ENCODE data around the gene AP2A2. TPM values are rescaled to one million over a fixed set of nuclear protein-coding genes. Genes with fewer than 3 reads are reported as not detected.

AP2A2 gene
- total and polyA plus RNA-seq, 2 of the 4 experiments (the other 2 are of a cell fraction): 19.9 to 49.0 TPM

DNA sequence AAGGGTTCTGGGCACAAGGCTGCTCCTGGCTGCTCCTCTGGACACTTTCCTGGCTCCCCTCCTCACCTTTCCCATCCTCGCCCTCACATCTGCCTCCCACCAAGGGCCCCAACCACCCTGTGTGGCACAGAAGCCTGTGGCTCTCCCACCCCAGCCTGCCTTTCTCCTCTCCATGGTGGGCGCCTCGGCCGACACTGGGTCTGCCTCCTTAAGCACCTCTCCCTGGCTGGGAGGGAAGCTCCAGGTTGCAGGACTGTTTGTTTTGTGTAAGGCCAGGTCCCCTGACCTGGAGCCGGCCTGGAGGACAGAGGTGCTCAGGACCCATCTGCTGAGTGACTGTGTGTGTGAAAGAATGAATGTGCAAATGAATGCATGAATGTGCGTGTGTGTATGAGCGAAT, 96.7 kb downstream of the AP2A2 start:
- dilution Hi-C loops (cut with HindIII; ENCODE audit: low sequenced_read_pairs, unreplicated experiment): no loop called here

More for the DNA sequence above, 96.7 kb downstream of the AP2A2 start:
- Histone ChIP-seq H3K36me3 (ENCODE audit: control insufficient read depth, insufficient read depth, low read length) (no peaks in the 10 kb centered on the region), H3K9me1 (ENCODE audit: insufficient read depth, low read length) (peaks cover 5% of the 10 kb centered on the region), H2BK5ac (ENCODE audit: low read depth, low read length, poor library complexity, severe bottlenecking) (no peak overlapping the region), H2BK120ac (ENCODE audit: low read depth, low read length) (no peak overlapping the region), H3K56ac (ENCODE audit: extremely low read depth, insufficient read depth, low read length) (no peak overlapping the region), H3K79me1 (ENCODE audit: low read depth in 1 of 2, low read length in 2 of 2) (peaks cover 1 to 7% of the 10 kb centered on the region in 2 experiments), H4K5ac (ENCODE audit: low read depth, low read length) (no peak overlapping the region), H4K8ac (ENCODE audit: low read depth in 2 of 2, low read length in 2 of 2) (no peak overlapping the region), H4K91ac (ENCODE audit: insufficient read depth, low read depth, low read length) (no peak overlapping the region), H3K9me3 (ENCODE audit: control insufficient read depth, insufficient read depth, low read length) (no peaks in the 10 kb centered on the region), H3K23ac (ENCODE audit: low read depth, low read length) (no peak overlapping the region), H4K20me1 (ENCODE audit: insufficient read depth, low read length) (peaks cover 4% of the 10 kb centered on the region), H2AK5ac (ENCODE audit: low read depth, low read length) (no peak overlapping the region), H3K4me1 (ENCODE audit: control insufficient read depth, insufficient read depth, low read length) (no peaks in the 10 kb centered on the region), H2BK20ac (ENCODE audit: low read depth, low read length) (no peak overlapping the region), H3K18ac (ENCODE audit: low read depth, low read length) (no peak overlapping the region), H2AK9ac (replicated peaks; ENCODE audit: low read depth, low read length, poor library complexity) (no peak overlapping the region), H3K27me3 (ENCODE audit: control insufficient read depth, insufficient read depth, low read length) (no peaks in the 10 kb centered on the region), H3K4ac (ENCODE audit: low read depth, low read length) (no peak overlapping the region), H2AFZ (replicated peaks; ENCODE audit: low read length, poor library complexity) (no peak overlapping the region), H3K9ac (ENCODE audit: low read depth, low read length) (no peak overlapping the region), H2BK15ac (ENCODE audit: low read depth, low read length) (no peak overlapping the region), H3K4me2 (ENCODE audit: low read depth, low read length) (no peak overlapping the region), H3K27ac (ENCODE audit: insufficient read depth, low read length) (no peak overlapping the region), H3K14ac (replicated peaks; ENCODE audit: low read depth, low read length) (no peak overlapping the region), H3K4me3 (ENCODE audit: insufficient read depth, low read depth, low read length) (no peak overlapping the region)
- ATAC-seq (ENCODE audit: low read depth): no peak
- POLR2A ChIA-PET (ENCODE audit: unreplicated experiment): no interaction called here
- BruUV-seq (replicated peaks): no TSS peak
- CTCF ChIA-PET: no interaction called here
- intact Hi-C loops (cut with micrococcal nuclease) (no loop called here), in situ Hi-C loops (cut with MboI; ENCODE audit: low sequenced_read_pairs) (no loop called here)
- WGBS, 2 experiments (ENCODE audit: extremely low coverage in 2 of 2, insufficient read length in 1 of 2): 97% methylated on average over 3 of the region's 7 CpGs; no CpG with 5 or more reads in 1 of the 2 experiments
- TF ChIP-seq RAD21 (IDR thresholded peaks at IDR 0.05; ENCODE audit: low read length): no peak
- TF ChIP-seq, protein P1, sequence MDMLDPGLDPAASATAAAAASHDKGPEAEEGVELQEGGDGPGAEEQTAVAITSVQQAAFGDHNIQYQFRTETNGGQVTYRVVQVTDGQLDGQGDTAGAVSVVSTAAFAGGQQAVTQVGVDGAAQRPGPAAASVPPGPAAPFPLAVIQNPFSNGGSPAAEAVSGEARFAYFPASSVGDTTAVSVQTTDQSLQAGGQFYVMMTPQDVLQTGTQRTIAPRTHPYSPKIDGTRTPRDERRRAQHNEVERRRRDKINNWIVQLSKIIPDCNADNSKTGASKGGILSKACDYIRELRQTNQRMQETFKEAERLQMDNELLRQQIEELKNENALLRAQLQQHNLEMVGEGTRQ (IDR thresholded peaks at IDR 0.05; ENCODE audit: low read depth, low read length): no peak
- TF ChIP-seq RFX5 (IDR thresholded peaks at IDR 0.05; ENCODE audit: low read depth, low read length): no peak
- no peak for TF ChIP-seq MAFK (IDR thresholded peaks at IDR 0.05; ENCODE audit: low read depth, low read length)
- no peak for TF ChIP-seq SMC3 (IDR thresholded peaks at IDR 0.05; ENCODE audit: low read depth, low read length)
- no peak for TF ChIP-seq POLR2A (IDR thresholded peaks at IDR 0.05; ENCODE audit: low read depth, low read length)
- no peak for TF ChIP-seq RCOR1 (IDR thresholded peaks at IDR 0.05; ENCODE audit: insufficient replicate concordance, low read length)
- TF ChIP-seq BHLHE40 (IDR thresholded peaks at IDR 0.05; ENCODE audit: low read depth, low read length): no peak
- no peak for DNase-seq

Data from IMR-90 (cell line).